IMR-90 (cell line): Measurements from ENCODE around the gene TEX22. TPM values are rescaled to one million over a fixed set of nuclear protein-coding genes. Genes with fewer than 3 reads are reported as not detected.

Source experiments
- ATAC-seq: fragments of 200-7000 bp; cut with Tn5 transposase; 2 replicates; pipeline ENCODE4 v1.9.1; 2020; ENCODE audit warnings: low read depth, mild to moderate bottlenecking, moderate library complexity
- BruUV-seq: library from RNA; stranded (reverse); fragments of 400-500 nt; replicated peaks from 2 replicates; lab custom pipeline; 2021; lab: Mats Ljungman, UMichigan
- CTCF ChIA-PET: fragments of 300-600 bp; formaldehyde crosslinking; extraction: SDS; loops from one replicate; lab custom pipeline; 2021; ENCODE audit warnings: antibody characterized with exemption; lab: Yijun Ruan, JAX
- POLR2A ChIA-PET: fragments of 300-600 bp; sonication (Branson Sonifier 250); formaldehyde crosslinking; loops from one replicate; lab custom pipeline; 2022; ENCODE audit warnings: antibody characterized with exemption; ENCODE audit not compliant: unreplicated experiment; lab: Charles Lee
- DNase-seq: peaks from one replicate; pipeline ENCODE4 v3.0.0; 2013
- H2AFZ ChIP-seq: replicated peaks from 2 replicates; pipeline ENCODE3; 2013; ENCODE audit warnings: low read length, mild to moderate bottlenecking; ENCODE audit not compliant: poor library complexity
- H2AK5ac ChIP-seq: 2 replicates; pipeline ENCODE4 v1.6.1; 2013; ENCODE audit warnings: low read depth, low read length, inconsistent platforms
- H2AK9ac ChIP-seq: replicated peaks from 2 replicates; pipeline ENCODE3; 2013; ENCODE audit warnings: mild to moderate bottlenecking, low read depth, low read length, moderate library complexity; ENCODE audit not compliant: poor library complexity
- H2BK120ac ChIP-seq: 2 replicates; pipeline ENCODE4 v1.6.1; 2013; ENCODE audit warnings: low read depth, low read length, inconsistent platforms
- H2BK15ac ChIP-seq: 3 replicates; pipeline ENCODE4 v1.6.1; 2013; ENCODE audit warnings: low read depth, low read length, inconsistent platforms
- H2BK20ac ChIP-seq: 2 replicates; pipeline ENCODE4 v1.6.1; 2013; ENCODE audit warnings: low read depth, mild to moderate bottlenecking, inconsistent platforms, low read length, moderate library complexity
- H2BK5ac ChIP-seq: 2 replicates; pipeline ENCODE4 v1.6.1; 2013; ENCODE audit warnings: mild to moderate bottlenecking, low read depth, low read length, inconsistent platforms; ENCODE audit not compliant: poor library complexity, severe bottlenecking
- H3K14ac ChIP-seq: replicated peaks from 2 replicates; pipeline ENCODE4 v1.6.1; 2013; ENCODE audit warnings: low read depth, low read length, inconsistent platforms
- H3K18ac ChIP-seq: 2 replicates; pipeline ENCODE4 v1.6.1; 2013; ENCODE audit warnings: low read depth, low read length, control low read depth
- H3K23ac ChIP-seq: 2 replicates; pipeline ENCODE4 v1.6.1; 2013; ENCODE audit warnings: low read depth, low read length, inconsistent platforms
- H3K27ac ChIP-seq: 2 replicates; pipeline ENCODE4 v1.5.1; 2013; ENCODE audit warnings: mild to moderate bottlenecking, control low read depth, low read length; ENCODE audit not compliant: insufficient read depth
- H3K27me3 ChIP-seq: 2 replicates; pipeline ENCODE4 v1.6.1; 2013; ENCODE audit warnings: low read length; ENCODE audit not compliant: control insufficient read depth, insufficient read depth
- H3K36me3 ChIP-seq: 2 replicates; pipeline ENCODE4 v1.6.1; 2013; ENCODE audit warnings: low read length, mixed read lengths; ENCODE audit not compliant: control insufficient read depth, insufficient read depth
- H3K4ac ChIP-seq: 2 replicates; pipeline ENCODE4 v1.6.1; 2013; ENCODE audit warnings: low read depth, low read length, inconsistent platforms
- H3K4me1 ChIP-seq: 2 replicates; pipeline ENCODE4 v1.6.1; 2013; ENCODE audit warnings: low read length, mixed read lengths; ENCODE audit not compliant: control insufficient read depth, insufficient read depth
- H3K4me2 ChIP-seq: 2 replicates; pipeline ENCODE4 v1.6.1; 2013; ENCODE audit warnings: low read depth, mild to moderate bottlenecking, control low read depth, low read length, moderate library complexity
- H3K4me3 ChIP-seq: 2 replicates; pipeline ENCODE4 v1.5.1; 2013; ENCODE audit warnings: low read depth, mild to moderate bottlenecking, control low read depth, low read length, moderate library complexity; ENCODE audit not compliant: insufficient read depth
- H3K56ac ChIP-seq: 2 replicates; pipeline ENCODE4 v1.6.1; 2013; ENCODE audit warnings: low read length, inconsistent platforms; ENCODE audit not compliant: insufficient read depth; ENCODE audit errors: extremely low read depth
- H3K79me1 ChIP-seq, 2 experiments: 2 replicates each; pipeline ENCODE4 v1.6.1; 2013; ENCODE audit warnings: low read length in 2 of 2, inconsistent platforms in 1 of 2, low read depth in 1 of 2
- H3K9ac ChIP-seq: 2 replicates; pipeline ENCODE4 v1.6.1; 2013; ENCODE audit warnings: low read depth, low read length, control low read depth
- H3K9me1 ChIP-seq: 2 replicates; pipeline ENCODE4 v1.6.1; 2013; ENCODE audit warnings: low read length, inconsistent platforms; ENCODE audit not compliant: insufficient read depth
- H3K9me3 ChIP-seq: 2 replicates; pipeline ENCODE4 v1.6.1; 2013; ENCODE audit warnings: low read length; ENCODE audit not compliant: control insufficient read depth, insufficient read depth
- H4K20me1 ChIP-seq: 2 replicates; pipeline ENCODE4 v1.6.1; 2013; ENCODE audit warnings: low read length, inconsistent platforms; ENCODE audit not compliant: insufficient read depth
- H4K5ac ChIP-seq: 2 replicates; pipeline ENCODE4 v1.6.1; 2013; ENCODE audit warnings: mild to moderate bottlenecking, low read depth, low read length, control low read depth
- H4K8ac ChIP-seq, 2 experiments: 2 replicates each; pipeline ENCODE4 v1.6.1; 2013; ENCODE audit warnings: low read depth in 2 of 2, low read length in 2 of 2, control low read depth in 1 of 2, inconsistent platforms in 1 of 2
- H4K91ac ChIP-seq: 2 replicates; pipeline ENCODE4 v1.6.1; 2013; ENCODE audit warnings: low read depth, low read length, inconsistent platforms; ENCODE audit not compliant: insufficient read depth
- BHLHE40 ChIP-seq: fragments of 150-350 bp; IDR thresholded peaks from 2 replicates; pipeline ENCODE4 v1.6.1; 2016; ENCODE audit warnings: mild to moderate bottlenecking, low read depth, low read length
- CEBPB ChIP-seq: IDR thresholded peaks from 2 replicates; pipeline ENCODE4 v1.6.1; 2012; ENCODE audit warnings: low read depth, low read length, improper control_type of control experiment
- CHD1 ChIP-seq: IDR thresholded peaks from 2 replicates; pipeline ENCODE4 v1.6.1; 2012; ENCODE audit warnings: low read depth, low read length, improper control_type of control experiment
- FOS ChIP-seq: fragments of 150-350 bp; IDR thresholded peaks from 2 replicates; pipeline ENCODE4 v1.6.1; 2016; ENCODE audit warnings: low read depth, low read length
- MAFK ChIP-seq: IDR thresholded peaks from 2 replicates; pipeline ENCODE4 v1.6.1; 2012; ENCODE audit warnings: low read depth, low read length, improper control_type of control experiment
- MAZ ChIP-seq: IDR thresholded peaks from 2 replicates; pipeline ENCODE4 v1.6.1; 2012; ENCODE audit warnings: low read depth, mild to moderate bottlenecking, low read length, improper control_type of control experiment, moderate library complexity, borderline replicate concordance
- MXI1 ChIP-seq: IDR thresholded peaks from 2 replicates; pipeline ENCODE4 v1.6.1; 2012; ENCODE audit warnings: low read depth, mild to moderate bottlenecking, low read length, moderate library complexity, borderline replicate concordance
- NFE2L2 ChIP-seq: fragments of 150-350 bp; IDR thresholded peaks from 2 replicates; pipeline ENCODE4 v1.6.1; 2016; ENCODE audit warnings: low read depth, mild to moderate bottlenecking, low read length
- POLR2A ChIP-seq: IDR thresholded peaks from 2 replicates; pipeline ENCODE4 v1.6.1; 2012; ENCODE audit warnings: mild to moderate bottlenecking, low read depth, low read length
- RAD21 ChIP-seq: IDR thresholded peaks from 2 replicates; pipeline ENCODE4 v1.6.1; 2012; ENCODE audit warnings: low read length, improper control_type of control experiment
- RCOR1 ChIP-seq: IDR thresholded peaks from 2 replicates; pipeline ENCODE4 v1.6.1; 2012; ENCODE audit warnings: mild to moderate bottlenecking, low read length, improper control_type of control experiment; ENCODE audit not compliant: insufficient replicate concordance
- RFX5 ChIP-seq: IDR thresholded peaks from 2 replicates; pipeline ENCODE4 v1.8.0; 2012; ENCODE audit warnings: low read depth, mild to moderate bottlenecking, low read length, moderate library complexity
- SMC3 ChIP-seq: fragments of 150-350 bp; IDR thresholded peaks from 2 replicates; pipeline ENCODE4 v1.6.1; 2016; ENCODE audit warnings: low read depth, mild to moderate bottlenecking, antibody characterized with exemption, low read length, moderate library complexity
- WGBS, 2 experiments: methylation state at CpG; one replicate each; pipeline versions ENCODE4 v1.1.5 to v1.1.7; 2013; ENCODE audit warnings: missing lambda C conversion rate in 2 of 2; ENCODE audit not compliant: insufficient read length in 1 of 2; ENCODE audit errors: extremely low coverage in 2 of 2; 5-methylcytosine and 5-hydroxymethylcytosine counted together
- dilution Hi-C: fragments of 300-500 bp; cut with HindIII; formaldehyde crosslinking; loops from one replicate; pipeline ENCODE4 v1.14.3; 2018; ENCODE audit warnings: low sequenced_read_pairs; ENCODE audit not compliant: unreplicated experiment
- in situ Hi-C: fragments of 300-500 bp; cut with MboI; formaldehyde crosslinking; loops from 3 replicates; pipeline ENCODE4 v1.14.3; 2019; ENCODE audit warnings: low sequenced_read_pairs, inconsistent platforms, mixed read lengths
- intact Hi-C: fragments of 100-400 bp; cut with micrococcal nuclease; formaldehyde crosslinking; loops from 2 replicates; pipeline ENCODE4 v1.10.0; 2022
- polyA plus RNA-seq, 3 experiments: library from polyadenylated mRNA; depleted of rRNA; stranded (reverse); fragments of >200 nt; gene quantifications; 2 replicates each; pipeline ENCODE4 v1.2.3, GENCODE V29; 2012; ENCODE audit warnings: low replicate concordance in 1 of 3
- total RNA-seq: library from RNA; depleted of rRNA; stranded (reverse); fragments of >200 nt; gene quantifications from 2 replicates; pipeline ENCODE4 v1.2.3, GENCODE V29; 2012
- TF ChIP-seq, protein P1 (sequence below): fragments of 150-350 bp; IDR thresholded peaks from 2 replicates; pipeline ENCODE4 v1.6.1; 2017; ENCODE audit warnings: mild to moderate bottlenecking, antibody characterized with exemption, low read length, low read depth
- TF ChIP-seq, protein P2 (sequence below): conservative IDR thresholded peaks from 2 replicates; pipeline ENCODE4 v1.5.1; 2012; ENCODE audit warnings: mild to moderate bottlenecking, low read depth, low read length, improper control_type of control experiment
- TF ChIP-seq, protein P3 (sequence below): fragments of 150-350 bp; IDR thresholded peaks from 2 replicates; pipeline ENCODE4 v1.6.1; 2016; ENCODE audit warnings: low read depth, mild to moderate bottlenecking, low read length, moderate library complexity, borderline replicate concordance

TEX22 gene
- total and polyA plus RNA-seq, 2 of the 4 experiments (the other 2 are of a cell fraction), result 0.10 to 0.18 TPM

DNA sequence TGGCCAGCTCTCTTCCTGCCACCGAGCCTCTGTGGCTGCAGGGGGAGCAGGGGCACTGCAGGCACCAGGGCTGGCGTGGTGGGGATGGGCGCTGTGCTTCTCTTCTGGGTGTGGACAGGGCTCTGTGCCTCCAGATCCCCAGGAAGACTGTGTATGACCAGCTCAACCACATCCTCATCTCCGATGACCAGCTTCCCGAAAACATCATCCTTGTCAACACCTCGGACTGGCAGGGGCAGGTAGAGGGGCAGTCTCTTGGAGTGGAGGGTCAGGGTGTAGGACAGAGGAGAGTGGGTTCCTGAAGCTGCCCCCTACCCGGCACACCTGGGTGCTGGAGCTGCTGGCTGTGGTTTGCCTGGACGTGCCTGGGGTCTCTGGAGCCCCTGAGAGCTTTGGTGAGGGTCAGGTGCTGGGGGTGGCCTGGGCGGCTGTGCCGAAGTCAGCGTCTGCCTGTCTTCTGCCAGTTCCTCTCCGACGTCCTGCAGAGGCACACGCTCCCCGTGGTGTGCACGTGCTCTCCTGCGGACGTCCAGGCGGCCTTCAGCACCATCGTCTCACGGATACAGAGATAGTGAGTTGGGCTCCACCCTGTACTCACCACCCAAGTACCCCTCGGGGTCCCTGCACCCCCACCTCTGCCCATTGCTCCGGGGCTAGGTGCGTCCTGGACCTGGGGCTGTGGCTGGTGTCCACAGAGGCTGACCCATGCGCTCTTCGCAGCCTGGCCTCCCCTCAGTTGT is 15.8 kb upstream of the TEX22 start:
- Histone ChIP-seq H4K8ac (no peak overlapping the region), H3K9ac (no peak overlapping the region), H2BK15ac (no peak overlapping the region), H3K9me1 (no peaks in the 10 kb centered on the region), H3K9me3 (no peaks in the 10 kb centered on the region), H4K5ac (no peak overlapping the region), H3K36me3 (peaks cover 28% of the 10 kb centered on the region; the same call in 1 of the 2 replicates), H2AK5ac (no peak overlapping the region), H3K56ac (no peak overlapping the region), H3K14ac (no peak overlapping the region), H2AFZ (no peak overlapping the region), H3K4me1 (no peaks in the 10 kb centered on the region), H2BK20ac (no peak overlapping the region), H4K20me1 (no peaks in the 10 kb centered on the region), H2BK5ac (no peak overlapping the region), H3K18ac (no peak overlapping the region), H3K4ac (no peak overlapping the region), H3K23ac (no peak overlapping the region), H2BK120ac (no peak overlapping the region), H4K91ac (no peak overlapping the region), H3K27me3 (no peaks in the 10 kb centered on the region), H3K4me2 (no peak overlapping the region), H3K79me1 (no peaks in the 10 kb centered on the region), H3K4me3 (no peak overlapping the region), H2AK9ac (no peak overlapping the region), H3K27ac (no peak overlapping the region)
- TF ChIP-seq RCOR1 (no peak), MAFK (no peak), SMC3 (no peak), MXI1 (no peak), CEBPB (no peak), CHD1 (no peak), NFE2L2 (no peak), POLR2A (no peak), RAD21 (no peak), RFX5 (no peak), FOS (no peak), BHLHE40 (no peak), MAZ (no peak)
- TF ChIP-seq, protein P1, sequence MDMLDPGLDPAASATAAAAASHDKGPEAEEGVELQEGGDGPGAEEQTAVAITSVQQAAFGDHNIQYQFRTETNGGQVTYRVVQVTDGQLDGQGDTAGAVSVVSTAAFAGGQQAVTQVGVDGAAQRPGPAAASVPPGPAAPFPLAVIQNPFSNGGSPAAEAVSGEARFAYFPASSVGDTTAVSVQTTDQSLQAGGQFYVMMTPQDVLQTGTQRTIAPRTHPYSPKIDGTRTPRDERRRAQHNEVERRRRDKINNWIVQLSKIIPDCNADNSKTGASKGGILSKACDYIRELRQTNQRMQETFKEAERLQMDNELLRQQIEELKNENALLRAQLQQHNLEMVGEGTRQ, result no peak
- TF ChIP-seq, protein P2, sequence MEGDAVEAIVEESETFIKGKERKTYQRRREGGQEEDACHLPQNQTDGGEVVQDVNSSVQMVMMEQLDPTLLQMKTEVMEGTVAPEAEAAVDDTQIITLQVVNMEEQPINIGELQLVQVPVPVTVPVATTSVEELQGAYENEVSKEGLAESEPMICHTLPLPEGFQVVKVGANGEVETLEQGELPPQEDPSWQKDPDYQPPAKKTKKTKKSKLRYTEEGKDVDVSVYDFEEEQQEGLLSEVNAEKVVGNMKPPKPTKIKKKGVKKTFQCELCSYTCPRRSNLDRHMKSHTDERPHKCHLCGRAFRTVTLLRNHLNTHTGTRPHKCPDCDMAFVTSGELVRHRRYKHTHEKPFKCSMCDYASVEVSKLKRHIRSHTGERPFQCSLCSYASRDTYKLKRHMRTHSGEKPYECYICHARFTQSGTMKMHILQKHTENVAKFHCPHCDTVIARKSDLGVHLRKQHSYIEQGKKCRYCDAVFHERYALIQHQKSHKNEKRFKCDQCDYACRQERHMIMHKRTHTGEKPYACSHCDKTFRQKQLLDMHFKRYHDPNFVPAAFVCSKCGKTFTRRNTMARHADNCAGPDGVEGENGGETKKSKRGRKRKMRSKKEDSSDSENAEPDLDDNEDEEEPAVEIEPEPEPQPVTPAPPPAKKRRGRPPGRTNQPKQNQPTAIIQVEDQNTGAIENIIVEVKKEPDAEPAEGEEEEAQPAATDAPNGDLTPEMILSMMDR, result no peak
- TF ChIP-seq, protein P3, sequence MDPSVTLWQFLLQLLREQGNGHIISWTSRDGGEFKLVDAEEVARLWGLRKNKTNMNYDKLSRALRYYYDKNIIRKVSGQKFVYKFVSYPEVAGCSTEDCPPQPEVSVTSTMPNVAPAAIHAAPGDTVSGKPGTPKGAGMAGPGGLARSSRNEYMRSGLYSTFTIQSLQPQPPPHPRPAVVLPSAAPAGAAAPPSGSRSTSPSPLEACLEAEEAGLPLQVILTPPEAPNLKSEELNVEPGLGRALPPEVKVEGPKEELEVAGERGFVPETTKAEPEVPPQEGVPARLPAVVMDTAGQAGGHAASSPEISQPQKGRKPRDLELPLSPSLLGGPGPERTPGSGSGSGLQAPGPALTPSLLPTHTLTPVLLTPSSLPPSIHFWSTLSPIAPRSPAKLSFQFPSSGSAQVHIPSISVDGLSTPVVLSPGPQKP, result no peak
- BruUV-seq, result no TSS peak
- POLR2A ChIA-PET, result no interaction called here
- CTCF ChIA-PET, result no interaction called here
- ATAC-seq, result no peak
- dilution Hi-C loops, result no loop called here
- WGBS, 2 experiments, result 100% methylated on average over 3 of the region's 26 CpGs; no CpG with 5 or more reads in 1 of the 2 experiments
- intact Hi-C loops, result no loop called here
- in situ Hi-C loops, result no loop called here
- no peak for DNase-seq
